ENCODE data around the gene LPIN1.

LPIN1 gene

DNA sequence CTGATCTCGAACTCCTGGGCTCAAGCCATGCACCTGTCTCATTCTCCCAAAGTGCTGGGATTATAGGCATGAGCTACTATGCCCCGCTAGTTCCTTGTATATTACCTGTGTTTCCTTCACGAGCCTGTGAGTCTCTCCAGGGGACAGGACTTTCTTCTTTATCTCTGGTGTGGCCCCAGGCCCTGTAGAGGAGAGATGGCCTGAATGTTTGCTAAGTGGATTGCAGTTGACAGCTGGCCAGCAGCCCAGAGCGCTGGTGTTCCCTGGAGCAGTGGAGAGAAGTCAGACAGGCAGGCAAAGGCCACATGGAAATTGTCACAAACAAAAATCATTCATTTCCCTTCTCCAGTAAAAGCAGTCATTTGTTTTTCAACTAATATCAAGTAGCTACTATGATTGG is 17.9 kb downstream of the LPIN1 start:
- DNase-seq = no peak

DNA sequence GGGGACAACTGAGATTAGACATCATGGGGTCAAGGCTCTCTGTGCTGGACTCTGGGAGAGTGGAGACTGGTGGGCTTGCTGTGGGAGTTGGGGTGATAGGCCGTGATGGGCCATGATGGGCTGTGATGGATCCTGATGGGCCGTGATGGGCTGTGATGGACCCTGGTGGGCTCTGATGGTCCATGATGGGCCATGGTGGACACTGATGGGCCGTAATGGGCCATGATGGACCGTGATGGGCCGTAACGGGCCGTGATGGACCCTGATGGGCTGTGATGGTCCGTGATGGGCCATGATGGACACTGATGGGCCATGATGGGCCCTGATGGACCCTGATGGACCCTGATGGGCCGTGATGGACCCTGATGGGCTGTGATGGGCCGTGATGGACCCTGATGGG is 18.5 kb downstream of the LPIN1 start:
- no peak for DNase-seq

DNA sequence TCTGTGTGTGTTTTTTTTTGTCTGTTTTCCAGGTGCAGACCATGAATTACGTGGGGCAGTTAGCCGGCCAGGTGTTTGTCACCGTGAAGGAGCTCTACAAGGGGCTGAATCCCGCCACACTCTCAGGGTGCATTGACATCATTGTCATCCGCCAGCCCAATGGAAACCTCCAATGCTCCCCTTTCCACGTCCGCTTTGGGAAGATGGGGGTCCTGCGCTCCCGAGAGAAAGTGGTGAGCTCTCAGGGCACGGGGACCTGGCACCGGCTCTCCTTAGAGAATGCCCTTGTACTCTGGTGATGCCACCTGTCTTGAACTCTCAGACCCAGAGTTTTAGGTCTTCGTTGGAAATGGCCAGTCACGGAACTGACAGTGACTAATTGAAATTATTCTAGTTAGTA is 19.1 kb downstream of the LPIN1 start:
- DNase-seq = no peak

DNA sequence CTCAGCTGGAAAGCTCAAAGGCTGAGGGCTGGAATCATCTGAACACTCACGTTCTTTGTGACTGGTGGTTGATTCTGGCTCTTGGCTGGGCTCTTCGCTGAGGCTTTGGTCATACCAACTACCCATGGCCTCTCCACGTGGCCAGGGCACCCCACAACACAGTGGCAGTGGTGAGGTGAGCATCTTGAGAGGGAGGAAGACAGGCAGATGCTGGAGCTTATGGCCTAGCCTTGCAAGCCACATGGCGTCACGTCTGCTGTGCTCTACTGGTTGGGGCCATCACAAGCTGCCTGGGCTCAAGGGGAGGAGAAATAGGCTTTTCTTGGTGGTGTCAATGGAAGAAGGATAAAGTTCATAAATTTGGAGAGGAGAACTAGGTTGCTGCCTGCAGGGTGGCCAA is 19.6 kb downstream of the LPIN1 start:
- DNase-seq = no peak

DNA sequence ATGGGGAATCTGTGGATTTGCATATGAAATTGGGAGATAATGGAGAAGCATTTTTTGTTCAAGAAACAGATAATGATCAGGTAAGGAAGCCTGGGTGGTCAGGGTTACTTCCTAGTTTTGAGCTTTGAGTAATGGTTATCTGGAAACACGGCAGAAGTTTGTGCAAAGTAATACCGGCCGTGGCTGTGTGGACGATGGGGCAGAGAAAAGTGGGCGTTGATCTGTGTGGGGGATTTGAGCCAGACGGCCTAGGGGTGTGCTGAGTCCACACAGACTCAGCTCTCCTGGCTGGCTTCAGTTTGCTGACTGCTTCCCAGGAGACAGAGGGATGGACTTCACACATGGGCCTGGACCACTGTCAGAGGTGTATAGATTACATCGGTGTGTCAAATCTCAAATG is 21.3 kb downstream of the LPIN1 start:
- no peak for DNase-seq

DNA sequence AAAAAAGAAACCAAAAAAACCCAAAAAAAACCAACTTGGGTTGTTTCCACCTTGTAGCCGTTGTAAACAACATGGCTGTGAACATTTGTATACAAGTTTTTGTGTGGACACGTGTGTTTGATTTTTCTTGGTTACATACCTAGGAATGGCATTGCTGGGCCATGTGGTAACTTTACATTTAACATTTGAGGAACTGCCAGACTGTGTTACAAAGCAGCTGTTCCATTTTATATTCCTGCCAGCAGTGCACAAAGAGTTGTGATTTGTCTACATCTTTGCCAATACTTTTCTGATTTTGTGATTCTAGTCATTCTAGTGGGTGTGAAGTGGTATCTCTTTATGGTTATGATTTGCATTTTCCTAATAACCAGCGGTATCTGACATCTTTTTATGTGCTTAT is 22.5 kb downstream of the LPIN1 start:
- no peak for DNase-seq

DNA sequence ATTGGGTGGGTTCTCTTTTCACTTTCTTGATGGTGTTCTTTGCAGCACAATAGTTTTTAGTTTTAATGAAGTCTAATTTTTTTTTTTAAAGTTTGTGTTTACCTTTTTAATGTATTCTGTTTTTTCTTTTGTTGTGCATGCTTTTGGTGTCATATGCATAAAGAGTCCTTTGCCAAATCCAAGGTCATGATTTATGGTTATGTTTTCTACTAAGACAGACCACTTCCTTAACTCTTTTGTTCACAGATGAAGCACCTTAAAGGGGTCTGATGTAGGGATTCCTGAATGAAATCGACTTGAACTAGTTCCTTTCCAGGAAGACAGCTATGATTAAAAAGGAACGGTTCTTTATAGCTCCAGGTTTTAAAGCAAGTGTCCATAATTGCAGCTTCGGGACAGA is 23.1 kb downstream of the LPIN1 start:
- no peak for DNase-seq

DNA sequence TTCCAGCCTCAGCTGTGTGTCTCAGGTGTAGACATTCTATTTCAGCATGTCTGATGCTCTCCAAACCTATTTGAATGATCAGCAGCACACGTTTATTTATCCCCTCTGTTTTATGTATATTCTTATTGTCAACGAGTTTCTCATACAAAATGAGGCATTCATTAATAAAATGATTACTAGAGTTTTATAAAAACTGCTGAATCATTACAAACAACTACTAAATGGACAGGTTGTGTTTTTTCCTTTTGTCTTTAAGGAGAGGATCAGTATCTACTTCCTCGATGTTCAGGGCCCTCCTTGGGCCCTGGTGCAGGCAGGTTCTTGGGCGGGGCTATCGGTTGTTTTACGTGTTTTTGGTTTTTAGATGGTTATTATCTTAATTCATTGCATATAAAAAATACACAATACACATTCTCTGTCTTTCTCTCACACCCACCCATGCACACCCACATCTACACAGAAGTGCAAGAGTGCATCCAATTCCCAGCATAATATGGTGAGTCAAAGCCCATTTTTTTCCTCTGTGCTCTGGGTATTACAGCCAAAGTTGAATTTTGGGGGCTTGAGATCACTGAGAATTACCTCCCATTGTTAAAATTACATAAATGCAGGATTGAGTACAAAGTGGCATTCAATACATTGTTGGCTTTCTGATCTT is 24.2 kb downstream of the LPIN1 start:
- DNase-seq = no peak

DNA sequence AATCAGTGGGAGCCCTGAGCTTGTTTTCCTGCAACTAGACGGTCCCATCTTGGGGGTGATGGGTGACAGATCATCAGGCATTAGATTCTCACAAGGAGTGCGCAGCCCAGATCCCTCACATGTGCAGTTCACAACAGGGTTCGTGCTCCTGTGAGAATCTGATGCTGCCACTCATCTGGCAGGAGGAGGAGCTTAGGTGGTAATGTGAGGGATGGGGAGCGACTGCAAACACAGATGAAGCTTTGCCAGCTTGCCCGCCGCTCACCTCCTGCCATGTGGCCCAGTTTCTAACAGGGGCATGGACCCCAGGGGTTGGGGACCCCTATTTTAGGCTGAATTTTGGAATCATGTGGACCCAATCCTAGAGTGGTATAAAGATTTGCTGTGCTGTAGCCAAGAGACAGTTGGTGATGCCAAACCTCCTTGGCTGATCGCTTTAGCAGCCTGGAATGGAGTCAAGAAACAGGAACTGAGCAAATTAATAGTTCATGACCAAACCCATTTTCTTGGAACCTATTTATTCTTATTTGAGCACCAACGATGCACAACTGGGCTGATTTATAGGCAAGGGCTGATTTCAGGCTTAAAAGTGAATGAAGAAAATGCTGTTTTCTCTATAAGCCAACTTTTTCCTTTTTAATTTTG is 25.7 kb downstream of the LPIN1 start:
- no peak for DNase-seq

DNA sequence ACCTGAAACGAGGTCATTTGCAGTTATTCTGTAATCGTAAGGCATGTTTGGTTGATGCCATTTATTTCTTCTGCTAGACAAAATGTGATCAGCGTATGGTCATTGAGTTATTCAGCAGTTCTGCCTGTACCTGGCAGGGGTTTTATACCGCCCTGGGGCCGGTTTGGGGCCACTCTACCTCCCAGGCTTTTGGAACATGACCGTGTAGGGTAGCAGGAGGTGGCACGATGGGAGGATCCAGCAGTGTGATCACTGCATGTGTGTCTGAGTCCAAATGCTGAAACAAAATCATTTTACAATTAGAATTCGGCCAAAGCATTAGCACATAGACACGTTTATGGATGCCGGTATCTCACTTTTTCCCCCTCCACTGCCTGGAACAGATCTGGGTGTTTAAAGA is 26.7 kb downstream of the LPIN1 start:
- DNase-seq = no peak

DNA sequence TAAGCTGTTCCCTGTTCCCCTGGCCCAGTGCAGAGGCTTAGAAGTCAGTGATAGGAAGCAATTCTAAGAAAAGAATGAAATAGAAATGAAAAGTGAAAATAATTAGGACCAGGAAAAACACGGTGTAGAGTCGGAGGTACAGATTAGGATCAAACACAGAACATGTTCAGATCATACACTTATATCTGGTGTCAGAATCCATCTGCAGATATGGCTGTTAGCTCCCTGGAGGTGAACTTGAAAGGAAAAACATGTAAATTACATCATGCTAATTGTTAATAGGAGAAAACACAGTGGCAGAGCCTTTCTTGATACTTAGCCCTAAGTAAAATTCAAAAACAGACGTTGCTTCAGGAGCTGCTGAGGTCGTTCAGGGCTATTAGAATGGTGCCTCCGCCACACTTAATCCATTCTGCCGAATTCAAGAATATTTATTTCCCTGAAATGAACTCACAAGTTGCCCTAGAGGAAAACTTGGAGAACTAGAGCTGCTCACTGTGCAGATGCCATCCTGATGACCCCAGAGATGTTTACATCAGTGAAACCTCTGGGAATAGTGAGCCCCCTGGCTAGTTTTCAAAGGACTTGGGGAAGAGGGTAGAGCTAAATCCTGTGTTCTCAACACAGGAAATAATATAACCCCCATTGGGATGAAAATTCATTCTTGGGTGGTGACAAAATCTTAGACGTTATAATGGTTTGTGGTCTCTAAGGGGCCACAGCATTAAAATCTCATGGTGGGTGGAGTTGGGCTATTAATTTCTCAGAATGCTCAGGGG is 27.5 kb downstream of the LPIN1 start:
- DNase-seq = no peak

DNA sequence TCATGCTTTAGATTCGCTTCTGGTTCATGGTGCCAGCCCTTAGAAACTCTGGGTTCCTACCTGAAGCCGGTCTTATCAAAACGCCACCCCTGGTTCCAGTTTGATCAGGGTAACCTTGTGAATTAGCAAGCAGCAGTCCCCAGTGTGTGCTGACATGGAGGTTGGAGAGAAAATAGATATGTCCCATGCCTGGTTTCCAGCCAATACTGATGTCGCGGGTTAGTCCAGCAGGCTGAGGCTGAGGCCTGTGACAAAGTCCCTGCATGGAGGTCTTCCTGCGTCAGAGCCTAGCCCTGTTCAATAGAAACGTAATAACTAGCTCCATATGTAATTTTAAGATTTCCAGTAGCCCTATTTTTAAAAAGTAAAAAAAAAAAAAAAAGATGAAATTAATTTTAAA is 28.2 kb downstream of the LPIN1 start:
- DNase-seq = no peak

DNA sequence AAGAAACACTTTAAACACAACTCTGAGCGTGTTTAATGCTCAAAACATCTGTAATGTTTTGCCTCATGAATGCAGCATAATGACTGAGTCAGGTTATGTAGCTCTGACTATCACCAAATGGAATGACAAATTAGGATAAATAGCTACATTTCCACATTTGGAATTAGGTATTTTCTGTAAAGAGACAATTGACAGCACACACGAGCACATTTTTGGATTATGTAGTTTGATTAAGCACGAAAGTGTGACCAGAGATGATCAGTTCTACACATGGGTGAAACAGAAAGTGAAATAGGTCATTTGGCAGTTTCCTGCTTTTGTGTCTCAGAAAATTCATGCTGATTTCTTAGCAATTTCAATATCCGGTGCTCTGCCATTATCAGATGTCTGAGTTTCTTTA is 29.0 kb downstream of the LPIN1 start:
- DNase-seq = no peak

DNA sequence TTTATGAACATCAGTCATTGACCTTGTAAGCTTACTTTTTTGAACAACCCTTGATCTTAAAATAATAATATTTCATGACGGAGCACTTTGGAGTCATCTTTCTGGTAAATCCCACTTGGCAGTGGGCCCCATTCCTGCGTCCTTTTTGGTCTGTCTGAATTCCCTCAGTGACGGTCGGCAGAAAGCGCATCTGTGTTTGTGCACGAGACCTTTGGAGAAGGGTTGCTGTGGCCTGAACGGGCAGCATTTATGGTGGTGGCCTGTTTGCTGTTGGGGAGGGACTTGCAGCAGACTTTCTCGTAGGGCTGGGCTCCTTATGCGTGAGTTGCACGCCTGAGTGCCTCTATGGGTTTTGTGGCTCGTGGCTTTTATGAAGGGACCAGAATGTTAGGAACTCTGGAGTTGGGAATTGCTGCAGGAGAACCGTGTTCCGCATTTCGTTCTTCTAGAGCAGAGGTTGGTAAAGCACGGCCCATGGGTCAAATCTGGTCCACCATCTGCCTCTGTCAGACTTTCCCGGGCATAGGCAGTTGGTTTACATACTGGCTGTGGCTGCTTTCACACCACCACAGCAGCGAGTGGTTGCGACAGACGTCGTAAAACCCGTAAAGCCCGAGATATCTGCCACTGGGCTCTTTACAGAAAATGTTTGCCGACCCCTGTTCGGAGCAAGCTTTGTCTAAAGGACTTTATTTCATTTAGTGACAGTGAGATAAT is 30.8 kb downstream of the LPIN1 start:
- no peak for DNase-seq

DNA sequence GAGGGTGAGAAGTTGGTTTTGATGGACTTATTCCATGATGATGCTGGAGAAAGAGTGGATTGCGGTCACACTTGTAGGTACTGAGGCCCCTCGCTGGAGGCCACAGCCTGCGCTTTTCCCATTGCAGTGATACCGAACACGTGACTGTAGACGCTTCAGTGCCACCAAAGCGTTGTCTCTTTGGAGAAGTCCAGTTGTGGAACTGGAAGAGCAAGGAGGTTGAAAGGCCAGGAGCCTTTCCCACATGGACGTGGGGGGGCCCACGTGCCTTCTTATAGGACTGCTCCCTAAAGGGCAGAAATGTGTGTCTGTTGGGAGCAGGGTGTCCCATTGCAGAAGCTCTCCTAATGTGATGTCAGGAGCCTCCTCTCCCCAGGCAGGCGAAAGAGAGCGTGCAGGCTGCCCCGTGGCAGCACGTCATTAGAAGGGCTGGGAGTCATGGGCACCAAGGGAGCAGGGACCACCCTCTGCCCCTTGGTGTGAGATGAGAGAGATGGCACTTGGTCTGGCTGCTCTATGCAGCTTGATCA is 31.5 kb downstream of the LPIN1 start:
- DNase-seq = no peak

DNA sequence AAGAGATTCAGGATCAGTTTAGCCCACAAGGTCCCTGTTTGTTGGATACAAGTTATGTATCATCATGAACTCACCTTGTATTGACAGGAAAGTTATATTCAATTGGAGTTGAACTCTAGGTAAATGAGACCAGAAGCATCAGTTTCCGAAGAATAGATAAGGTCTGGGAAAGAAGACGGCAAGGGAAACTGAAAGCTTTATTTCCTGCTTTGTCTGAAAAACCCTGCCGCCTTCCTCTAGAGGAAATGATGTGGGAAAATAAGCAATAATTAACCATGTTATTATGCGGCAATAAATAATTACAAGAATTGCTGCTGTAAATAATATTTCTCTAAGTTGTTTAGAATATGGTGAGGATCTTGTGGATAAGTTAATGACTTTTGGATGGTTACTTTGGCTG is 32.0 kb downstream of the LPIN1 start:
- DNase-seq = no peak

DNA sequence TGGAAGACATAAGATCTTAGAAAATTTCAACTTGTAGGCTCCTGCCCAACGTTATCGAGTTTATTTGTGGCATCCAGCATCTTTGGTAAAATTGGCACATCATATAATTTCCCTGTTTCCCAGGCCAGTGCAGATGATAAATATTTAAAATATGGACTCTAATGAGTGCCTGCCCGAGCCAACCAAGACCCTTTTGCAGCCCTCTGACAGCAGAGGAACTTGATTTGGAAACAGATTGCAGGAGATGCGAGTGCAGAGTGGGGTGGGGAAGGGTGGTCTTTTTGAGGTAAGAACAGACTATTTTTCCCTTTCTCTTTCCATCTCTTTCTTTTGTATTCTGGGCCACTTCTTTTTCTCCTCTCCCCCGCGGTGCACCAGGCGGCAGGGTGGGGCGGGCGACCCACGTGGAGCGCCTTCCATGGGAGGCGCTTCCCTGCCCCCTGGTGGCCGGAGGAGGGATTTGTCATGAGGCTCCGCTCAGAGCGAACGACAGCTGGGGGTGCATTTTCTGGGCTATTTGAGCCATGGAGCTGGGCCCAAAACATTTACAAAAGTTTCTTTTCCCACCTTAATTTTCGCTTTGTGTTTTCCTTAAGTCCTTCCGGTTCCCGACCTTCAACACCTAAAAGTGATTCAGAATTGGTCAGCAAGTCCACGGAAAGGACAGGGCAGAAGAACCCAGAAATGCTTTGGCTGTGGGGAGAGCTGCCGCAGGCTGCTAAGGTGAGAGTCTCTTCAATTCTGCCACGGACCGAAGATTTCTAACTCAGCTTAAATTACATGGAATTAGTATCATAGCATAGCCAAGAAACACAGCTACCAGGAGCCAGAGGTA is 32.7 kb downstream of the LPIN1 start:
- DNase-seq = peak; percentile 84

DNA sequence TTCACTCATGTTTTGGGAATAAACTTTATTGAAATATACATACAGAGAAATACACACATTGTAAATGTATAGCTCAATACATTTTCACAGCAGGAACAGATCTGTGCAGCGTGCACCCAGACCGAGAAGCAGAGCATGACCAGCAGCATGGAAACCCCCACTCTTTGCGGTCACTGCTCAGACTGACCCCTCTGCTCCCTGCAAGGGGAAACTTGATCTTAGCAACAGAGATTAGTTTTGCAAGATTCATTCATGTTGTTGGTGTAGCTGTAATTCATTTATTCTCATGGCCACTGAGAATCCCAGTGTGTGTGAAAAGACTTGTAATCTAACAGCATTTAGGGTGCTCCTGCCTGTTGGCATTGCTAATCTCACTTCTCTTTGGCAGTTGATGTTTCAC is 35.2 kb downstream of the LPIN1 start:
- no peak for DNase-seq

DNA sequence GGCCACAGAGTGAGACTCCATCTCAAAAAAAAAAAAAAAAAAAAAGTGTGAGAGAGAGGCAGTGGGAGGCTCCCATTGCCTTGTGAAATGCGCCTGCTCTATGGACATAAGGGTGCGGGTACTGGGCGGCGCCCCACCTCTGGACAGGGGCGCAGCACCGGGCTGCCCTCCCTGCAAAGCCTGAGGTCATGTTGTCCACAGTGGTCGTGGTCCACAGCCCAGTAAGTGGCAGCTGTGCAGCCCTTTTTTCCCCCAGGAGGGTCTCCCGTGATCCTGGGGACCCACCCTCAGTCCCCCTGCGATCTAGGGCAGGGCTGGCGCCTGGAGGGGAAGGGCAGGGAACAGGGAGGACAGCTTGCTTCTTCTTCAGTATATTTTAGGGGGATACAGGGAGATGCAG is 37.8 kb downstream of the LPIN1 start:
- no peak for DNase-seq

DNA sequence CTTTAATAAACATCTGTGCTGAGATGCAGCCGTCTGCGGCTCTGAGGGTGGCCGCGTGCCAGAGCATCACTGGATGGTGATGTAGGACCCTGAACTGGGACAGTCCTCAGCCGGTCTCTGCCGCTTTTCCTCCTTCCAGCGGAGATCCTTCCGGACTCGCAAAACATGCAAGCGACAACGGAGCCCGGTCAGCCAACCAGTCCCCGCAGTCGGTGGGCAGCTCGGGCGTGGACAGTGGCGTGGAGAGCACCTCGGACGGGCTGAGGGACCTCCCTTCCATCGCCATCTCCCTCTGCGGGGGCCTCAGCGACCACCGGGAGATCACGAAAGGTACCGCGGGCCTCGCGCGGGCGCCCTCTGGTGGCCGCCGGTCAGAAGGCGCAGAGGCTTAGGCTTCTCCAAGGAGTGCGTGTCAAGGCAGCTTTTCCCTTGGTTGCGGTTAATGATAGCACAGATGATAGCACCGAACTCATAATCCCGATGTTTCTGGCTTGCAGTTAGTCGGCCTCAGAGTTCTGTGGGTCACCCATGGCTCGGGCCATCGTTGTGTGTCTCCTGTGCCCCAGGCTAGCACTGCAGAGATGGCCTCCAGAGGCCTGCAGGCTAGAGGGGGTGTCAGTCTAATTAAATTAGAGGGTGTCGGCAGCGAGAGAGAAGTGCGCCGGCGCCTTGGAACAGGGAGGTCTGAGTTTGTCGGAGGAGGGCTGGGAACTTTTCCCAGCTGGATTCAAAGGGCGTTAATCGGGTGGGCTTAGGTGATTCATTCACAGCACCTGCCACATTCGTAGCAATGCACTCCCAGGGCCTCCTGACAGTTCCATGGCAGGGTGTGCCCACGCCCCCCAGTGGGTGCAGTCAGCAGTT is 38.5 kb downstream of the LPIN1 start:
- no peak for DNase-seq

DNA sequence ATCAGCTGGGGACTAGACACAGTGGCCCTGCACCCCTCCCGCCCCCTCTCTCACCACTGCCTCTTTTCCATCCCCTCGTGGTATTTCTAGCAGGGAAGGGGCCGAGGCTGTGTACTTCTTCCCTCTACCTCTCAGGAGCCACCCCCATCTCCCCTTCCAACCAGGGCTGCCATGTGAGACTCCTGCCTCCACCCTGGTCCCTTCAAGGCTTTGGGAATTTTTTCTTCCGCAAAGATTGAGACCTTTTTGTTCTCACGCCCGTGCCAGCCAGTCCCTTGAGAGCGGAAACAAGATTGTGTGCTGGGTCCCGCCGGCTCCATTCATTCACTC is 39.1 kb downstream of the LPIN1 start:
- no peak for DNase-seq

DNA sequence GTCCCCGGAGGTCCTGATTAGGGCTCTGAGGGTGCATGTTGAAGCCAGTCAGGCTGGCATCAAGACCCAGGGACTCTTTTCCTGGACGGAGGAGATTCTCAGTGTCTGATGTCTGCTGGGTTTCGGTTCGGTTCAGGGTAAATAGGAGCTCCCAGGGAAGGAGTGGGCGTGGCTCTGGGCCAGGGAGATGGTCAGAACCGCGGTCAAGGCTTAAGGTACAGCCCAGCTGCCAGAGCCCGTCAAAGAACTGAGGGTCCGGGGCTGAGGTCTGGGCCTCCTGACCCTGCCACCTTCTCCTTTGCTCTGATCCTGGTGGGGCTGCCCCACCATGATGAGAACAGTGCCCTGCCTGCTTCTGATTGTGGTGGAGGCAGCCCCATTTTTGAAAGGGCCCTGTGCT is 39.8 kb downstream of the LPIN1 start:
- no peak for DNase-seq
